Keratinocyte (primary cell): ENCODE results near the gene FGF1. TPM values are rescaled to one million over a fixed set of nuclear protein-coding genes. Genes with fewer than 3 reads are reported as not detected.

Experiments
- DNase-seq: peaks from one replicate; pipeline ENCODE4 v3.0.0-alpha.2; 2011; ENCODE audit warnings: low read depth, missing footprints, low spot score
- FAIRE-seq: peaks from 2 replicates; lab custom pipeline; 2011; peaks lifted over from hg19 to GRCh38; lab: Jason Lieb, UNC
- H2AFZ ChIP-seq: 2 replicates; pipeline ENCODE4 v1.6.0; 2012; ENCODE audit warnings: low read length, control low read depth, inconsistent platforms; ENCODE audit not compliant: control insufficient read depth
- H3K27ac ChIP-seq: 2 replicates; pipeline ENCODE4 v1.5.1; 2011; ENCODE audit warnings: low read length; ENCODE audit not compliant: control insufficient read depth, insufficient read depth
- H3K27me3 ChIP-seq: 3 replicates; pipeline ENCODE4 v1.6.0; 2011; ENCODE audit warnings: low read length; ENCODE audit not compliant: control insufficient read depth, insufficient read depth; ENCODE audit errors: extremely low read depth
- H3K36me3 ChIP-seq, 2 experiments: 2 replicates in 1 of 2; 3 replicates in 1 of 2; pipeline ENCODE4 v1.5.1; 2011; ENCODE audit warnings: low read length in 2 of 2, mild to moderate bottlenecking in 1 of 2; ENCODE audit not compliant: control insufficient read depth in 2 of 2, insufficient read depth in 2 of 2; ENCODE audit errors: extremely low read depth in 1 of 2
- H3K4me1 ChIP-seq: 3 replicates; pipeline ENCODE4 v1.5.1; 2011; ENCODE audit warnings: low read length; ENCODE audit not compliant: control insufficient read depth, insufficient read depth; ENCODE audit errors: extremely low read depth
- H3K4me2 ChIP-seq: 3 replicates; pipeline ENCODE4 v1.6.0; 2011; ENCODE audit warnings: low read depth, low read length; ENCODE audit not compliant: control insufficient read depth, insufficient read depth; ENCODE audit errors: extremely low read depth
- H3K4me3 ChIP-seq, 3 experiments: fragments of 200-600 bp in 1 of 3; sonication (generic) in 1 of 3; 2 replicates in 2 of 3; 3 replicates in 1 of 3; pipeline ENCODE4 v1.5.1; 2011 to 2016; ENCODE audit warnings: low read length in 3 of 3, mild to moderate bottlenecking in 3 of 3, control low read depth in 2 of 3, inconsistent platforms in 1 of 3, low read depth in 1 of 3, mixed read lengths in 1 of 3, mixed run types in 1 of 3, moderate library complexity in 1 of 3; ENCODE audit not compliant: control insufficient read depth in 2 of 3, insufficient read depth in 2 of 3; ENCODE audit errors: extremely low read depth in 1 of 3
- H3K79me2 ChIP-seq: 2 replicates; pipeline ENCODE4 v1.6.0; 2012; ENCODE audit warnings: low read length; ENCODE audit not compliant: control insufficient read depth, insufficient read depth
- H3K9ac ChIP-seq: 3 replicates; pipeline ENCODE4 v1.6.0; 2011; ENCODE audit warnings: low read length; ENCODE audit not compliant: control insufficient read depth, insufficient read depth; ENCODE audit errors: extremely low read depth
- H3K9me1 ChIP-seq: 3 replicates; pipeline ENCODE4 v1.6.0; 2011; ENCODE audit warnings: low read length; ENCODE audit not compliant: control insufficient read depth, insufficient read depth; ENCODE audit errors: extremely low read depth
- H3K9me3 ChIP-seq: 2 replicates; pipeline ENCODE4 v1.5.1; 2012; ENCODE audit warnings: low read depth, low read length; ENCODE audit not compliant: control insufficient read depth
- H4K20me1 ChIP-seq: 3 replicates; pipeline ENCODE4 v1.6.0; 2011; ENCODE audit warnings: low read length; ENCODE audit not compliant: control insufficient read depth, insufficient read depth; ENCODE audit errors: extremely low read depth
- CTCF ChIP-seq, 3 experiments: IDR thresholded peaks in 1 of 3; conservative IDR thresholded peaks in 1 of 3; optimal IDR thresholded peaks in 1 of 3; 2 replicates in 2 of 3; 3 replicates in 1 of 3; pipeline versions ENCODE3 to v1.5.1; 2011; ENCODE audit warnings: low read length in 3 of 3, mild to moderate bottlenecking in 3 of 3, moderate library complexity in 2 of 3, control low read depth in 1 of 3, inconsistent platforms in 1 of 3; ENCODE audit not compliant: insufficient read depth in 2 of 3; ENCODE audit errors: extremely low read depth in 1 of 3
- EZH2 ChIP-seq: IDR thresholded peaks from one replicate; pipeline ENCODE4 v1.6.1; 2012; ENCODE audit warnings: inconsistent platforms, mild to moderate bottlenecking, low read length, moderate library complexity
- dilution Hi-C: fragments of 300-500 bp; cut with MboI; formaldehyde crosslinking; loops from one replicate; pipeline ENCODE4 v1.7.0; 2020; ENCODE audit warnings: low sequenced_read_pairs; ENCODE audit not compliant: extremely low pct_ligation_motif_present
- polyA plus RNA-seq, 5 experiments: library from polyadenylated mRNA; depleted of rRNA in 3 of 5; stranded (reverse) in 3 of 5; stranded (forward) in 1 of 5; unstranded in 1 of 5; fragments of >200 nt; gene quantifications; 1 replicate in 1 of 5; 2 replicates in 3 of 5; 3 replicates in 1 of 5; pipeline versions ENCODE4 v1.2.1 to v1.2.3, GENCODE V29; 2011 to 2012; ENCODE audit warnings: missing spikeins in 2 of 5, low read depth in 1 of 5, low replicate concordance in 1 of 5

FGF1 gene
- polyA plus RNA-seq, 1 donor (not counting 4 experiments of a cell fraction or from before 2014, with no cell fraction given), result 2.4 TPM

- H2AFZ ChIP-seq, result no peak overlapping the region
- peaks cover 45% of the 10 kb centered on the region for H3K4me1 ChIP-seq
- dilution Hi-C loops, result no loop called here
- DNase-seq, result no peak
- H3K9me1 ChIP-seq, result no peaks in the 10 kb centered on the region
- H3K9ac ChIP-seq, result no peak overlapping the region
- H3K4me2 ChIP-seq, result no peak overlapping the region
- no peak for TF ChIP-seq EZH2
- no peak for TF ChIP-seq CTCF (optimal IDR thresholded peaks at IDR 0.05 in 1 of 3, IDR thresholded peaks at IDR 0.05 in 1 of 3, conservative IDR thresholded peaks at IDR 0.05 in 1 of 3; ENCODE audit: extremely low read depth in 1 of 3, insufficient read depth in 2 of 3, low read length in 3 of 3)
- H3K4me3 ChIP-seq, result no peak overlapping the region
- no peaks in the 10 kb centered on the region for H4K20me1 ChIP-seq
- no peaks in the 10 kb centered on the region for H3K27me3 ChIP-seq
- no peaks in the 10 kb centered on the region for H3K36me3 ChIP-seq
- no peaks in the 10 kb centered on the region for H3K9me3 ChIP-seq
- no peak overlapping the region for H3K27ac ChIP-seq
- H3K79me2 ChIP-seq, result no peaks in the 10 kb centered on the region
- FAIRE-seq, result no peak
These were observed 1.9 kb downstream of the FGF1 start for GRCh38 chr5:142683881-142684505.

GRCh38 chr5:142683116-142683515, 2.8 kb downstream of the FGF1 start:
- DNase-seq, result no peak
- no peaks in the 10 kb centered on the region for H3K9me3 ChIP-seq
- H3K9ac ChIP-seq, result no peak overlapping the region
- H3K36me3 ChIP-seq, result no peaks in the 10 kb centered on the region
- no peaks in the 10 kb centered on the region for H4K20me1 ChIP-seq
- no peaks in the 10 kb centered on the region for H3K79me2 ChIP-seq
- no peak overlapping the region for H2AFZ ChIP-seq
- H3K27ac ChIP-seq, result no peak overlapping the region
- peaks cover 45% of the 10 kb centered on the region for H3K4me1 ChIP-seq
- H3K9me1 ChIP-seq, result no peaks in the 10 kb centered on the region
- dilution Hi-C loops, result no loop called here
- no peak overlapping the region for H3K4me2 ChIP-seq
- TF ChIP-seq EZH2 (no peak), CTCF (optimal IDR thresholded peaks at IDR 0.05 in 1 of 3, IDR thresholded peaks at IDR 0.05 in 1 of 3, conservative IDR thresholded peaks at IDR 0.05 in 1 of 3; ENCODE audit: extremely low read depth in 1 of 3, insufficient read depth in 2 of 3, low read length in 3 of 3) (no peak)
- no peak overlapping the region for H3K4me3 ChIP-seq
- no peak for FAIRE-seq
- H3K27me3 ChIP-seq, result no peaks in the 10 kb centered on the region
